Psoas muscle (tissue), 8 donors: ENCODE results near the gene PRR36. TPM values are rescaled to one million over a fixed set of nuclear protein-coding genes. Genes with fewer than 3 reads are reported as not detected.

Experiments
- ATAC-seq, 4 donors: fragments of 200-7000 bp; cut with Tn5 transposase; one replicate each; pipeline ENCODE4 v1.9.1; 2020; ENCODE audit warnings: moderate library complexity in 3 of 4, mild to moderate bottlenecking in 2 of 4
- DNase-seq, 2 donors: peaks; one replicate each; pipeline ENCODE4 v3.0.0-alpha.2; 2020
- H3K27ac ChIP-seq: fragments of 200-600 bp; one replicate; pipeline ENCODE4 v1.8.0; 2022
- H3K27me3 ChIP-seq, 3 donors: fragments of 200-600 bp in 1 of 3; one replicate each; pipeline versions ENCODE4 v1.6.1 to v1.8.0; 2013 to 2022; ENCODE audit warnings: low read length in 2 of 3, mild to moderate bottlenecking in 2 of 3, moderate library complexity in 1 of 3; ENCODE audit not compliant: insufficient read depth in 3 of 3
- H3K36me3 ChIP-seq, 2 donors: fragments of 200-600 bp in 1 of 2; one replicate each; pipeline versions ENCODE4 v1.6.1 to v1.8.0; 2013 to 2022; ENCODE audit warnings: low read depth in 1 of 2, mild to moderate bottlenecking in 1 of 2, moderate library complexity in 1 of 2; ENCODE audit not compliant: insufficient read depth in 1 of 2
- H3K4me1 ChIP-seq: fragments of 200-600 bp; one replicate; pipeline ENCODE4 v1.8.0; 2022
- H3K4me3 ChIP-seq: fragments of 200-600 bp; one replicate; pipeline ENCODE4 v1.8.0; 2022; ENCODE audit warnings: mild to moderate bottlenecking
- H3K9me3 ChIP-seq: fragments of 200-600 bp; one replicate; pipeline ENCODE4 v1.8.0; 2022
- WGBS, 3 donors: extraction: QIAGEN DNeasy Blood & Tissue Kit; methylation state at CpG; one replicate each; pipeline versions ENCODE4 v1.1.6 to v1.1.7; 2013; 5-methylcytosine and 5-hydroxymethylcytosine counted together
- intact Hi-C, 2 donors: fragments of 100-400 bp; cut with DNase I; formaldehyde crosslinking; loops; one replicate each; pipeline versions ENCODE4 v1.11.0 to v1.14.2; 2022
- polyA plus RNA-seq, 3 donors: library from polyadenylated mRNA; stranded (reverse); fragments of 200-250 nt; gene quantifications; one replicate each; pipeline ENCODE4 v1.2.3, GENCODE V29; 2013
- total RNA-seq, 4 donors: library from RNA; stranded (reverse); fragmentation: NEBNext Ultra II Directional in 2 of 4; extraction: Animal tissue kit (Norgen Biotek cat#: 25700) in 2 of 4; gene quantifications; one replicate each; pipeline versions ENCODE4 v1.2.1 to v1.2.4, GENCODE V29; 2021 to 2023
- TF ChIP-seq, protein P1 (sequence below): fragments of 200-600 bp; IDR thresholded peaks from one replicate; pipeline ENCODE4 v1.8.0; 2022; ENCODE audit warnings: antibody characterized with exemption
- donor health status: healthy with polysubstance abuse.
- donor health status: DM: no; HTN: no; CAD: no; lungs with moderate emphysema.
- donor health status: Bipolar disorder and iron deficiency.
- donor health status: healthy.
- donor health status: DM: yes; HTN: yes; CAD: no.
- donor health status: DM: no; HTN: no; CAD: no.
- donor health status: DM: no; HTN: no; CAD: no.
- donor health status: DM: yes; HTN: yes; CAD: no.

Gene PRR36
- total and polyA plus RNA-seq, 7 donors: not detected

DNA sequence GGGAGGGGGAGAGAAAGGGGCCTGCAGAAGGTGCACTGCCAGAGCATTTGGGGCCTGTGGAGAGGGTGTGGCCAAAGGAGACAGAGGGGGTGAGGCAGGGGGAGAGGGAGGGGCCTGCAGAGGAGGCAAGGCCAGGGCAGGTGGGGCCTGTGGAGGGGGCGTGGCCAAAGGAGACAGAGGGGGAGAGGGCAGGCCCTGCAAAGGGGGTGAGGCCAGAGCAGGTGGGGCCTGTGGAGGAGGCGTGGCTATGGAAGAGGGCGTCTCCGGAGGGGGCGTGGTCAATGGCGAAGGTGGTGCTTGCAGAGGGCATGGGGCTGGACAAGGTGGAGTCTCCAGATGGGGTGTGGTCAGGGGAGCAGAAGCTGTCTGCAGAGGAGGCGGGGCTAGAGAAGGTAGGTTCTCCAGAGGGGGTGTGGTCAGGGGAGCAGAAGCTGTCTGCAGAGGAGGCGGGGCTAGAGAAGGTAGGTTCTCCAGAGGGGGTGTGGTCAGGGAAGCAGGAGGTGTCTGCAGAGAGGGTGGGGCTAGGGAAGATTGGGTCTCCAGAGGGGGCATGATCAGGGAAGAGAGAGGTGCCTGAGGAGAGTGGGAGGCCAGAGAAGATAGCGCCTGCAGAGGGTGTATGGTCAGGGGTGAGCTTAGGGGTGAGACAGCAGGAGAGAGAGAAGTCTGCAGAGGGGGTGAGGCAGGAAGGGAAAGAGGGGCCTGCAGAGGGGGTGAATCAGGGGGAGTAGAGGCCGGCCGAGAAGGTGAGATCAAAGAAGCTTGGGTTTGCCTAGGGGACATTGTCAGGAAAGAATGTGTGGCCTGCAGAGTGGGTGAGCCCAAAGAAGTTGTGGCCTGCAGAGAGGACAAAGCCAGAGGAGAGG, 3.4 kb downstream of the PRR36 start:
- peak in 2 of 4 donors; percentile 22 to 29 for ATAC-seq
- Histone ChIP-seq H3K27me3 (peaks cover 0 to 63% (median 20%) of the 10 kb centered on the region in 3 donors), H3K9me3 (no peaks in the 10 kb centered on the region), H3K27ac (no peak overlapping the region), H3K4me1 (peaks cover 8% of the 10 kb centered on the region), H3K4me3 (no peak overlapping the region), H3K36me3 (no peaks in the 10 kb centered on the region)
- TF ChIP-seq, protein P1, sequence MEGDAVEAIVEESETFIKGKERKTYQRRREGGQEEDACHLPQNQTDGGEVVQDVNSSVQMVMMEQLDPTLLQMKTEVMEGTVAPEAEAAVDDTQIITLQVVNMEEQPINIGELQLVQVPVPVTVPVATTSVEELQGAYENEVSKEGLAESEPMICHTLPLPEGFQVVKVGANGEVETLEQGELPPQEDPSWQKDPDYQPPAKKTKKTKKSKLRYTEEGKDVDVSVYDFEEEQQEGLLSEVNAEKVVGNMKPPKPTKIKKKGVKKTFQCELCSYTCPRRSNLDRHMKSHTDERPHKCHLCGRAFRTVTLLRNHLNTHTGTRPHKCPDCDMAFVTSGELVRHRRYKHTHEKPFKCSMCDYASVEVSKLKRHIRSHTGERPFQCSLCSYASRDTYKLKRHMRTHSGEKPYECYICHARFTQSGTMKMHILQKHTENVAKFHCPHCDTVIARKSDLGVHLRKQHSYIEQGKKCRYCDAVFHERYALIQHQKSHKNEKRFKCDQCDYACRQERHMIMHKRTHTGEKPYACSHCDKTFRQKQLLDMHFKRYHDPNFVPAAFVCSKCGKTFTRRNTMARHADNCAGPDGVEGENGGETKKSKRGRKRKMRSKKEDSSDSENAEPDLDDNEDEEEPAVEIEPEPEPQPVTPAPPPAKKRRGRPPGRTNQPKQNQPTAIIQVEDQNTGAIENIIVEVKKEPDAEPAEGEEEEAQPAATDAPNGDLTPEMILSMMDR: no peak
- intact Hi-C loops: no loop called here
- peak; percentile 56 to 72 for DNase-seq
- 65 to 78% (median 70%) methylated on average over 10 to 11 of the region's 11 CpGs for WGBS, 3 donors

DNA sequence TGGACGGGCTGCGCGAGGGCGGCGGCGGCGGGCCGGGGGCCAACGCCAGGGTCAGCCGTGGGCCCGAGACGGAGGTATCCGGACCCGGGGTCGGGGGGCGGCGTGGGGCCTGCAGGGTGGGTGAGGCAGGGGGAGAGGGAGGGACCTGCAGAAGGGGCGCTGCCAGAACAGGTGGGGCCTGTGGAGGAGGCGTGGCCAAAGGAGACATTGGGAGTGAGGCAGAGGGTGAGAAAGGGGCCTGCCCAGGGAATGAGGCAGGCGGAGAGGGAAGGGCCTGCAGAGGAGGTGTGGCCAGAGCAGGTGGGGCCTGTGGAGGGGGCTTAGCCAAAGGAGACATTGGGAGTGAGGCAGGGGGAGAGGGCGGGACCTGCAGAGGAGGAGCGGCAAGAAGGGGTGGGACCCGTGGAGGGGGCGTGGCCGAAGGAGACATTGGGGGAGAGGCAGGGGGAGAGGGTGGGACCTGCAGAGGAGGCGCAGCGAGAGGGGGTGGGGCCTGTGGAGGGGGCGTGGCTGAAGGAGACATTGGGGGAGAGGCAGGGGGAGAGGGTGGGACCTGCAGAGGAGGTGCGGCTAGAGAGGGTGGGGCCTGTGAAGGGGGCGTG, 4.2 kb downstream of the PRR36 start:
- Histone ChIP-seq H3K36me3 (no peaks in the 10 kb centered on the region), H3K4me1 (peaks cover 8% of the 10 kb centered on the region), H3K27me3 (peaks cover 0 to 57% (median 19%) of the 10 kb centered on the region in 3 donors), H3K4me3 (peak overlapping the region; percentile 54), H3K27ac (no peak overlapping the region), H3K9me3 (no peaks in the 10 kb centered on the region)
- peak; percentile 55 to 73 for DNase-seq
- intact Hi-C loops: no loop called here
- TF ChIP-seq, protein P1: no peak
- WGBS, 3 donors: 20 to 27% (median 25%) methylated on average over 21 to 30 of the region's 30 CpGs
- peak; percentile 6 to 21 (median 16) for ATAC-seq

DNA sequence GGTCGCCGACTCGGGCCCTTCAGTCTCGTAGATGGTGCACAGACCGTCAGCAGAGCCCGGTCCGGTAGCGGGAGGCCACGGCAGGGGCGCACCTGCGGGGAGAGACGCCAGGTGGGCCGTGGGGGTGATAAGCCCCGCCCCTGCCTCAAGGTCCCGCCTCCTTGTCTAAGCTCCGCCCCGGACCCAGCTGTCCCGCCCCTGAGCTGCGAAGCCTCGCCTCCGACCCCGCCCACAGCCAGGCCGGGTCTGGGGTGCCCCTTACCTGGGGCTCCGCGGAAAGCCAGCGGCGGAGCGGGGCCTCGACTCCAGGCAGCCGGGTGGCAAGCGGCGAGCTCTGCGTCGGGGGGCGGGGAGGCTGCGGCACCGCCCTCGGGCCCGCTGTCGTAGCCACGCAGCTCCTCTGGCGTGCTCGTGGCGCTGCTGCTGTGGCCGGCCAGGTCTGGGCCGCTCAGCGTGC, 4.7 kb downstream of the PRR36 start:
- DNase-seq: peak; percentile 49 to 78
- Histone ChIP-seq H3K27ac (no peak overlapping the region), H3K4me3 (peak overlapping the region; percentile 54), H3K27me3 (peaks cover 0 to 57% (median 15%) of the 10 kb centered on the region in 3 donors), H3K36me3 (no peaks in the 10 kb centered on the region), H3K9me3 (no peaks in the 10 kb centered on the region), H3K4me1 (peaks cover 8% of the 10 kb centered on the region)
- intact Hi-C loops: no loop called here
- TF ChIP-seq, protein P1: no peak
- peak; percentile 56 to 72 (median 66) for ATAC-seq
- 1 to 11% (median 4%) methylated on average over 28 to 47 of the region's 47 CpGs for WGBS, 3 donors

DNA sequence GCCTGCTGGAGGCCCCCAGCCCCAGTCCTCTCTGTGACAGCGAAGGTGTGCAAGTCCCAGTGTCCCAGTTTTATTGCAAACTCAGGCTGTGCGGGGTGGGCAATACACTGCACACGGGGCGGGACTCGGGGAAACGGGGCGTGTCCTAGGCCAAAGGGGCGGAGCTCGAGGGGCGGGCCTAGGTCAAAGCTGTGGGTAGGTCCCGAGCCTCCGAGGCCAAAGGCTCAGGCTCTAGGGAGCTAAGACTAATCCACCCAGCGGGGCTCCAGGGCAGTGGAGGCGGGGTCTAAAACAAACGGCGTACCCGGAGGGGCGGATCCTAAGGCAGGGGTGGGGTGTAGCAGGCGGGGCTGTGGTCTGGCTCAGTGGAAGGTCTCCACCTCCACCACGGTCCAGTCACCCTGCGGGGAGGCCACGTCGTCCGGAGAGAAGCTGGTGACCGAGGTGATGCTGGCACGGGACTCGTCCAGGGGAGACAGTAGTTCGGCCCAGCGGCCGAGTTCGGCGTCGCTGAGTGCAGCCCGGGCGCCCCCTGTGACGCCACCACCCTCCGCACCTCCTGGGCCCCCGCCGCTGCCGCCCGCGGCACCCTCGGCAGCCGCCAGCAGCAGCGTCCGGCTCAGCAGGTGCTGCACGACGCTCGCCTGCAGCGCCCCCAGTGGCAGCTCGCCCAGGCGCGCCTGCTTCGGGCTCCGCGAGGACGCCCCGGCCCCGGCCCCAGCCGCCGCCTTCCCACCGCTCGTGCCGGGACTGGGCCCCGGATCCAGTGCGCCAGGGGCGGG, 5.3 kb downstream of the PRR36 start:
- H3K9me3 ChIP-seq: no peaks in the 10 kb centered on the region
- intact Hi-C loops: no loop called here
- DNase-seq (peak; percentile 63 to 80), ATAC-seq (peak; percentile 76 to 82 (median 79))
- no peaks in the 10 kb centered on the region for H3K36me3 ChIP-seq
- TF ChIP-seq, protein P1: peak; percentile 69
- peaks cover 0 to 59% (median 16%) of the 10 kb centered on the region in 3 donors for H3K27me3 ChIP-seq
- H3K4me1 ChIP-seq: peaks cover 8% of the 10 kb centered on the region
- 1 to 2% (median 2%) methylated on average over 41 to 67 of the region's 67 CpGs for WGBS, 3 donors
- no peak overlapping the region for H3K27ac ChIP-seq
- peak overlapping the region; percentile 54 for H3K4me3 ChIP-seq
